IgD-negative memory B cell (primary cell): ENCODE measurements around the gene CELF6. TPM values are rescaled to one million over a fixed set of nuclear protein-coding genes. Genes with fewer than 3 reads are reported as not detected.
"Not testable (repeated sequence)": the region's sequence is repeated elsewhere in the genome, so short reads cannot be mapped to it uniquely, and the experiment has no call there.

Experiments
- H3K27ac Mint-ChIP-seq, 3 donors: one replicate each; pipeline ENCODE4 v1.8.0; 2020 to 2022; ENCODE audit warnings: mild to moderate bottlenecking in 3 of 3, mixed read lengths in 3 of 3, moderate library complexity in 1 of 3
- H3K27me3 Mint-ChIP-seq: one replicate; pipeline ENCODE4 v1.8.0; 2021; ENCODE audit warnings: mixed read lengths
- H3K36me3 Mint-ChIP-seq: one replicate; pipeline ENCODE4 v1.8.0; 2020; ENCODE audit warnings: mild to moderate bottlenecking, mixed read lengths
- H3K4me1 Mint-ChIP-seq, 3 donors: one replicate each; pipeline ENCODE4 v1.8.0; 2020 to 2022; ENCODE audit warnings: mixed read lengths in 3 of 3, mild to moderate bottlenecking in 1 of 3
- H3K4me3 Mint-ChIP-seq, 4 donors: one replicate each; pipeline ENCODE4 v1.8.0; 2020 to 2022; ENCODE audit warnings: mild to moderate bottlenecking in 4 of 4, mixed read lengths in 4 of 4, moderate library complexity in 3 of 4
- H3K9me3 Mint-ChIP-seq, 3 donors: one replicate each; pipeline ENCODE4 v1.8.0; 2020 to 2021; ENCODE audit warnings: mixed read lengths in 3 of 3, mild to moderate bottlenecking in 1 of 3
- polyA plus RNA-seq: library from polyadenylated mRNA; unstranded; fragments of 300-500 nt; fragmentation: Illumina TruSeq; gene quantifications from one replicate; pipeline ENCODE4 v1.2.3, GENCODE V29; 2021

CELF6 gene
- polyA plus RNA-seq, 1 donor from 2014 or later: 0.19 TPM

DNA sequence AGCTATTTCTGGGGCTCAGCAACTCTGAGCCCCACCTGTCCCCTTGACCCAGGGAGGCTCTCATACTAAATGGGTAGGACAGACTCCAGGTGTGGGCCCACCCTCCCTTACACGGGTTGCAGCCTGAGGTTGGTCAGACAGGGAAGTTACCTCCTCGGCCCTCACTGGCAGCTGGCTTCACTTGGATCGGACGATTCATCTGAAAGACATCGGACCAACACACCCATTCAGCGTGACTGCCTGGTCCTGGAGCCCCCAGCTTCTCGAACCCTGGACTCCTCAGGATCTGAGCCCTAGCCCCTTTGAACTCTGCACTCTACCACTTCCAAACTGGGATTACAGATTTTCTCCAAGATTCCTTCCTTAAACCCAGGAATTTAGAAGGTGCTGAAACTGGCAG lies 15.4 kb downstream of the CELF6 start:
- H3K27ac Mint-ChIP-seq: no peak overlapping the region
- H3K27me3 Mint-ChIP-seq: peaks cover 3% of the 10 kb centered on the region
- H3K36me3 Mint-ChIP-seq: peaks cover 6% of the 10 kb centered on the region
- peaks cover 0 to 3% (median 0%) of the 10 kb centered on the region in 3 donors for H3K4me1 Mint-ChIP-seq
- H3K9me3 Mint-ChIP-seq: no peaks in the 10 kb centered on the region
- H3K4me3 Mint-ChIP-seq: no peak overlapping the region

DNA sequence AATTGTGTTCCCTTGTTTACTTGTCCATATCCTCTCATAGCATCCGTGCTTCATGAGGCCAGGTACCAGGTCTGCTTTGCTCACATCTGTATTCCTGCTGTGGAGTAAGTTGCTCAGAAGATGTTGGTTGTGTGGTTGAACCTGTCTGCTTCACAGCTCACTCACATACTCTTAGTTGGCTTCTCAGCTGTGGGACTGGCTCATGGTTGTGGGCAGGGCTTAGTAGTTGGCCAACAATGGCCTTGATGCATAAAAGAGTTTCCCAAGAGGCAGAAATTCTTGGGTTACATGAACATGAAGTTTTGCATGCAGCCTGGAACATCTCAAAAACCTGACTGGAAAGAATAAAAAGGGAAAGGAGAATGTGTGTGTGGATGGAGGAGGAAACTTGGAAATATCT lies 17.0 kb downstream of the CELF6 start:
- Mint-ChIP-seq H3K9me3 (no peaks in the 10 kb centered on the region), H3K4me3 (no peak overlapping the region), H3K27ac (peak overlapping the region in 1 of 3 donors; percentile 85), H3K36me3 (peaks cover 2% of the 10 kb centered on the region), H3K4me1 (peaks cover 0 to 3% (median 0%) of the 10 kb centered on the region in 3 donors), H3K27me3 (peaks cover 3% of the 10 kb centered on the region)

DNA sequence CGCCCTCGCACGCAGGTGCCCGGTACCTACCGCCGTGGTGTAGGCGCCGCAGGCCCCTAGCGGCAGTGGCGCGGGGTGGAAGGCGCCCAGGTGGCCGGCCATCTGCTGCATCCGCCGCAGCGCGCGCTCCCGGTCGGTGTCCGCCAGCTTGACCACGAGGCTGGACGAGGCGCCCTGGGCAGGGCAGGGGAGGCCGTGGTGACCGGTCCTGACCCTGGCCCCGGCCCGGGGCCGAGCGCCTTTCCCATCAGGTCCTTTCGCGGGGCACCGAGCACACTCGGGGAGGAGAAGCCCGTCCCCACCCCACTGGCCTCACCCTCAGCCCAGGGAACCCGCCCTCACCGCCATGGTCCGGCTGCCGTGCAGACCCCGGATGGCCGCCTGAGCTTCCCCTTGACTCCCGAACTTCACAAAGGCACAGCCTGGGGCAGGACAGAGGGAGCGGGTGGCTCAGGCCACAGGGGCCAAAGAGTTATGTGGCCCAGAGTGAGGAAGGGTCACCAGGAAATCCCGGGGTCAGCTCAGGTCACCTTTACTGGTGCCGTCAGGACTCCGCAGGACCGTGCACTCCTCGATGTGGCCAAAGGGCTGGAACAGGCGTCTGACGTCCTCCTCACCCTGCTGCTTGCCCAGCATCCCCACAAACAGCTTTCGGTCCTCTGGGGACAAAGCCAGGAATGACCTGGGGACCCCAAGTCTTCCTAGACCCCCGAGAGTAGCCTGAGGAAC lies 30.2 kb downstream of the CELF6 start:
- Mint-ChIP-seq H3K27ac (no peak overlapping the region), H3K36me3 (peaks cover 2% of the 10 kb centered on the region)

DNA sequence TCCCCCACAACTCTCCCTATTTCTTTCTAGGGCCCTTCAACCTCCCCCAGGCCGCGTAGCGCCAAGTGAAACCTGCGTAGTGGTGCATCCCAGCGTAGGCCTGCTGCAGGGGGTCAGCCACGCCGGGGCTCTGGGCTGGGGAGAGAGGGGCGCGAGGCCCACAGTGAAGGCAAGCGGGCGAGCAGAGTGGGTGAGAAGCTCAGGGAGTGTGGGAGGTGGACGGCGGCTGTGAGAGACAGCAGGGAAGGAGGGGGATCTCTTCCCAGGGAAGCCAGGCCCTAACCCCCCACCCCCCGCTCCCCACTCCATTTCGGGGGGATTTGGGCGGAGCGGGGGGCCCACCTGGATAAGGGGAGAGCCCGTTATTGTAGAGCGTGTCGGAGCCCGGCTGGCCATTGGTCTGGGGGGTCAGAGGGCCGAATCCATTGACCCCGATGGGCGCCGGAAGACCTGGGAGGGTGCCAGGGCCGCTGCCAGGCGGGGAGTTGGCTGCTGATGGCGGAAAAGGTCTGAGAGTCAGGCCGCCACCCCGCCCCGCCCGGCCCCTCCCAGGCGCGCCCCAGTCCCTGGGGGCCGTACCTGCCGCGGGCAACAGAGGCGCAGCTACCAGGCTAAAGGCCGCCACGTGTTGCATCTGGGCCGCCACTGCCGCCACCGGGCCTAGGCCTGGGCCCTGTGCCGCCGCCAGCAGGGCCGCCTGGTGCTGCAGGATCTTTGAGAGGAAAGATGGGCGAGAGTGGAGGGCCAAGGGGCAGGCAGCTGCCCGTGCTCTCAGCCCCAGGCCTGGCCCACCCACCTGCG lies 31.0 kb downstream of the CELF6 start:
- H3K27ac Mint-ChIP-seq: no peak overlapping the region
- no peaks in the 10 kb centered on the region for H3K4me1 Mint-ChIP-seq
- H3K36me3 Mint-ChIP-seq: peaks cover 2% of the 10 kb centered on the region
- no peaks in the 10 kb centered on the region for H3K9me3 Mint-ChIP-seq
- H3K4me3 Mint-ChIP-seq: no peak overlapping the region
- H3K27me3 Mint-ChIP-seq: no peaks in the 10 kb centered on the region

More for the DNA sequence above, 30.2 kb downstream of the CELF6 start:
- no peak overlapping the region for H3K4me3 Mint-ChIP-seq
- H3K27me3 Mint-ChIP-seq: no peaks in the 10 kb centered on the region
- H3K4me1 Mint-ChIP-seq: no peaks in the 10 kb centered on the region
- H3K9me3 Mint-ChIP-seq: no peaks in the 10 kb centered on the region

DNA sequence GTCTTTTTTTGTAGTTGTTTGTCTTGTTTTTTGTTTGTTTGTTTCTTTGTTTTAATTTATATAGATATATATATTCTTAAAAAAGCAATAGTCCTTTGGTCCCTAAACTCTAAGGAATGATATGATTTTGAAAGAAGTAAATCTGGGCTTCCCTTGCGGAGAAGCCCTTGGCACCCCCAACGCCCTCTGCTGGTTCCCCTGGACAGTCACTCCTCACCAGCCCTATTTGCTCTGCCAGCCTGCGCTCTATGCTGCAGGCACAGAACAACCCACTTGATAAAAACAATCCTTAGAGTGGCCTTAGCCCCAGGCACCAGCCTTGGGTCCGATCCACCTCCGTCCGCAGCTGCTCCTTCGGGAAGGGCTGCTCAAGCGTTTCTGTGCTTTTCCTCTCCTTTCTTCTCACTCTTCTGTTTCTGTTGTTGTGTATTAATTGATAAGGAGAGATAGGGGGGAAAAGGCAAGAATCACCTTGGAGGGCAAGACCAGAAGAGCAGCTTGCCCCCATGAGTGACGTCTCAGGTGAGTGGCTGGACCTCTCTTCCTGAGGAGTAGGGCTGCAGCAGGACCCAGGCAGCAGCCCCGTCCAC lies 33.9 kb downstream of the CELF6 start:
- Mint-ChIP-seq H3K4me1 (peaks cover 0 to 1% (median 0%) of the 10 kb centered on the region in 3 donors), H3K9me3 (no peaks in the 10 kb centered on the region), H3K4me3 (no peak overlapping the region), H3K36me3 (peaks cover 4% of the 10 kb centered on the region), H3K27me3 (no peaks in the 10 kb centered on the region), H3K27ac (no peak overlapping the region)

DNA sequence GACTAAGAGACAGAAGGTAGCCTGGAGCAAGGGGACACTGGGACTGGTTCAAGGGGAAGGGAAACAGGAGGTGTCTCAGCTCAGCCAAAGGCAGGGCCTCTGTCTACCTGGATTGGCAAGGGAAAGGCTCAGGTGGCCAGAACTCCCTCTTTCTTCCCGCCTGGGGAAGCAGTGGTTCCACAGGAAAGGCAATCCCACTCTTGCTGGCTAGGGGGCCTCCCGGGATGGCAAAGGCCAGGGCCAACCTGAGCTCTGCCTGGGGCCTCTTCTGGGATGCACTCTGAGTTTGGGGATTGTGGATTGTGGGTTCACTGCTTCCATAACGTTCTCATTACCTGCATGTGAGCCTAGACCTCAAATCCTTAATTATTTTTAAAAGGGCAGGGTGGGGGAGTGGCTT lies 34.6 kb downstream of the CELF6 start:
- Mint-ChIP-seq H3K4me1 (peaks cover 0 to 1% (median 0%) of the 10 kb centered on the region in 3 donors), H3K36me3 (peaks cover 4% of the 10 kb centered on the region), H3K27me3 (no peaks in the 10 kb centered on the region), H3K4me3 (no peak overlapping the region), H3K27ac (no peak overlapping the region), H3K9me3 (no peaks in the 10 kb centered on the region)

DNA sequence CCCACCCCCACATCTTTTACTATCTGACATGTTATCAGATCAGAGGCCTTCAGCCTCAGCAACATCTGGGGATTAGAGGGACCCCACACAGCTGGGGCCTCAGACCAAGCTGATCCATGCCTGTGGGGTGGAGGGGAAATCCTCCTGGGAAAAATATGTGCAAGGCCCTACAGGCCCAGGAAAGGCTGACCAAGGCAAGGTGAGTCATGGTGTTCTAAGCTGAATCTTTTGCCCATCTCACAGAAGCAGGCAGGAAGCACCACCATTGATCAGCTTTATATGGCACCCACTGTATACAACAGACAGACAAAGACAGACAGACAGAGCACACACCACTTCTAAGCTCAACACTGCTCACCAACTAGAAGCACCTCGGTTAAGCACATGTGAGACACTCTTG lies 35.2 kb downstream of the CELF6 start:
- no peaks in the 10 kb centered on the region for H3K9me3 Mint-ChIP-seq
- H3K4me3 Mint-ChIP-seq: no peak overlapping the region
- no peaks in the 10 kb centered on the region for H3K27me3 Mint-ChIP-seq
- peaks cover 0 to 1% (median 0%) of the 10 kb centered on the region in 3 donors for H3K4me1 Mint-ChIP-seq
- no peak overlapping the region for H3K27ac Mint-ChIP-seq
- H3K36me3 Mint-ChIP-seq: peaks cover 2% of the 10 kb centered on the region

DNA sequence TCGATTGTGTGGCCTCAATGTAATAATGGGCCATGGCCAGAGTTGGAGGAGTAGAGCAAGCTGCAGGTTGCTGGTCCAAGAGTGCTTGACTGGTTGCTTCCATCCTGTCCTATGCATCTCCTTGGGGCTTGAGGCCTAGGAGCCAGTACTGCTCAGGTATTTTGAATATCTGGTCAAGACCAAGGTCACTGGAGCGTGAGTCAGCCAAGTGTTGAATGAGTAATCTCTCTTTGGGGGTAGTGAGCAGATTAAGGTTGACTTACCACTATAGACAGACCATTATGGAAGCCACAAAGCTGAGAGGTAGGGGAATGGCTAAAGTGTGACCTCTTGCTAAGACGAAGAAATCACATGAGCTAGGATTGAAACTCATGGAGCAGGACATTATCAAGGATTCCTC lies 38.2 kb downstream of the CELF6 start:
- Mint-ChIP-seq H3K4me3 (no peak overlapping the region), H3K36me3 (peaks cover 2% of the 10 kb centered on the region), H3K27ac (no peak overlapping the region), H3K9me3 (no peaks in the 10 kb centered on the region), H3K4me1 (peaks cover 0 to 1% (median 0%) of the 10 kb centered on the region in 3 donors), H3K27me3 (no peaks in the 10 kb centered on the region)

DNA sequence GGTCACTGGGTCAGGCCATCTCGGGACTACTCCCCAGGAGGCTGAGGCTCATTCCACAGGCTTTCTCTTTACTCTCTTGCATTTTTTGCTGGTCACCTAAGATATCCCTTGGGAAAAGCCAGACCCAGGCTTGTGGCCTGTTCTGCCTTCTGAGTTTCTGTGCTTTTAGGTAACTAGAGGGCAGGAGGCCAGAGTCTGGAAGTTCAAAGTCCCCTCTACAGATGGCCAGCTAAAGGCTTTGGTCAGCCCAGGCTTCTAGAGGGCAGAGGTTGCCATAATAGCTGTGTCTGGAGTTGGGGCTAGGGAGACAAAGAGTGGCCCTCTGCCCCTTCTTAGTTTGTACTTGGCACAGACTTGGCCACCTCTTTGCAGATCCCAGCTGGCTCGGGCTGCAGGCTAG lies 39.2 kb downstream of the CELF6 start:
- peaks cover 0 to 1% (median 0%) of the 10 kb centered on the region in 3 donors for H3K4me1 Mint-ChIP-seq
- no peak overlapping the region for H3K27ac Mint-ChIP-seq
- H3K36me3 Mint-ChIP-seq: peaks cover 2% of the 10 kb centered on the region
- no peaks in the 10 kb centered on the region for H3K9me3 Mint-ChIP-seq
- H3K4me3 Mint-ChIP-seq: peak overlapping the region in 1 of 4 donors; percentile 33
- no peaks in the 10 kb centered on the region for H3K27me3 Mint-ChIP-seq

DNA sequence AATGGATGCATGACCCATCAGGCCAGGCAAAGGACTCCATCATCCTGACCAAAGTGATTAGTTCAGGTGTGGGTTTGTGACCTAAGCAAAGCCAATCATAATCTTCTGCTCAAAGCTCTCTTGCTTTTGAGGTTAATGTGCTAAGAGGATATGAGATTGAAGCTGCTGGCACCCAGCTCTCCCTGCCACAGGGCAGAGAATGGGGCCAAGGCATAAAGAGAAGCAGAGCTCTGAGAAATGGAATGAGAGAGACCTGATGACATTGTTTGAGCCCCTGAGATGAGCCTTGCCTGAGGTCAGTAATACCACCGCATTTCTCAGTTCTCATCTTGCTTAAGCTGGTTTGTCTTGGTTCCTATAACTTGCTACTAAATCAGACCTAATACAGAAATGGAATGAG lies 41.2 kb downstream of the CELF6 start:
- Mint-ChIP-seq H3K9me3 (no peaks in the 10 kb centered on the region), H3K27me3 (no peaks in the 10 kb centered on the region), H3K4me3 (no peak overlapping the region), H3K4me1 (peaks cover 3 to 5% (median 4%) of the 10 kb centered on the region in 3 donors), H3K36me3 (peaks cover 2% of the 10 kb centered on the region), H3K27ac (peak overlapping the region in 1 of 3 donors; percentile 30)

DNA sequence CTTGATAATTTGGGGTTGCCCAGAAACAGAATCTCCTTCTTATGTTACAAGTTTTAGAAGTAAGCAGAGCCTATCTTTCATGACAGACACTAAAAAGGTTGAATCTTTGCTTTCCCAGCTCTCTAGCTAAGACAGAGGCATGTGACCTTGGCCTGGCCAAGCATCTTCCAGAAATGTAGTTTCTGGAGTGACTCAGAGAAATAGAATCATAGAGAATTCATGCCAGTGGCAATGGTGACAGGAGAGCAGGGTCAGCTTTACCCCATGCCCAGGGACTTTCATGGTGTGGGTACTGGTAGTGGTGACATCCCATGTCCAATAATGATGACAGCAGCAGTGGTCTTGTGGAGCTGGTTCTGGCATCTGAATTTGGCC lies 43.6 kb downstream of the CELF6 start:
- Mint-ChIP-seq H3K4me1 (peaks cover 11 to 23% (median 19%) of the 10 kb centered on the region in 3 donors), H3K4me3 (peak overlapping the region in 1 of 4 donors; percentile 76), H3K27me3 (no peaks in the 10 kb centered on the region), H3K27ac (no peak overlapping the region), H3K36me3 (no peaks in the 10 kb centered on the region), H3K9me3 (no peaks in the 10 kb centered on the region)

DNA sequence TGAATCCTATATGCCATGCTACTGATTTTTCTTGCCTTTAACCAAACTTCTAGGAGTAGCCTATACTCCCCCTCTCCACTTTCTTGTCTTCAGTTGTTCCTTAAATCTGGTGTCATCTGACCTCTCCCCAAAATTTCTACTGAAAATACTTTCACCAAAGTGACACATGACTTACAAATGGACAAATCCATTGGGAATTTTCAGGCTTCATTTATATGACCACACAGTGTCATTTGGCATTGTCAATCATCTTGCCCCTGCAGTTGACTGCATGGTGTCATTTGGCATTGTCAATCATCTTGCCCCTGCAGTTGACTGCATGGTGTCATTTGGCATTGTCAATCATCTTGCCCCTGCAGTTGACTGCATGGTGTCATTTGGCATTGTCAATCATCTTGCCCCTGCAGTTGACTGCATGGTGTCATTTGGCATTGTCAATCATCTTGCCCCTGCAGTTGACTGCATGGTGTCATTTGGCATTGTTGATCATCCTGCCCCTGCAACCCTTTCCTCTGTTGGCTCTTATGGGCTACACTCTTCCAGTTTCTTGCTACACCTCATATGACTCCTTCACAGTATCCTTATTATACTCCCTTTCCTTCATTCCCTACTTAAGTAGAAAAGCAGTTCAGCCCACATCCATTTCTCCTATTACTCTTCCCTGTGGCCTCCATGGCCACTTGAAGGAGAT lies 44.2 kb downstream of the CELF6 start:
- H3K36me3 Mint-ChIP-seq, H3K9me3 Mint-ChIP-seq, H3K27ac Mint-ChIP-seq, H3K27me3 Mint-ChIP-seq: not testable (repeated sequence)
- peaks cover 14 to 28% (median 24%) of the 10 kb centered on the region in 3 donors for H3K4me1 Mint-ChIP-seq
- H3K4me3 Mint-ChIP-seq: peak overlapping the region in 1 of 4 donors; percentile 76

DNA sequence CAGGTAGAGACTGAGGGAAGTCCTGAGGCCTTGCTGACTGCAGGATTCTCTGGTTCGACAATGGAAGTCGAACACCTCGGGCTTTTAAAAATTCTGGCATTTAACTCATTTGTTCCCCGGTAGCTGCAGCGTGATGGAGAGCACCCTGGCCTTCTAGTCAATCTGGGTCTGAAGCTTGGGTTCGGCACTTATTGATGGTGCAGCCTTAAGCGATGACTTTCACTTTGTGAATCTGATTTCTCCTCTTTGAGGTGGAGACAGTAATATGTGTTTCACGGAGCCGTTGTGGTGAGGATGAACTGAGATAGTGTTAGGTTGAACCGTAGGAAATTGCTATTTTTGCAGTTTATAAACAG lies 47.0 kb downstream of the CELF6 start:
- peak overlapping the region; percentile 79 to 97 (median 92) for H3K4me3 Mint-ChIP-seq
- H3K4me1 Mint-ChIP-seq: peaks cover 23 to 34% (median 30%) of the 10 kb centered on the region in 3 donors
- no peaks in the 10 kb centered on the region for H3K36me3 Mint-ChIP-seq
- H3K9me3 Mint-ChIP-seq: no peaks in the 10 kb centered on the region
- H3K27ac Mint-ChIP-seq: peak overlapping the region; percentile 87 to 97 (median 92)
- H3K27me3 Mint-ChIP-seq: no peaks in the 10 kb centered on the region

DNA sequence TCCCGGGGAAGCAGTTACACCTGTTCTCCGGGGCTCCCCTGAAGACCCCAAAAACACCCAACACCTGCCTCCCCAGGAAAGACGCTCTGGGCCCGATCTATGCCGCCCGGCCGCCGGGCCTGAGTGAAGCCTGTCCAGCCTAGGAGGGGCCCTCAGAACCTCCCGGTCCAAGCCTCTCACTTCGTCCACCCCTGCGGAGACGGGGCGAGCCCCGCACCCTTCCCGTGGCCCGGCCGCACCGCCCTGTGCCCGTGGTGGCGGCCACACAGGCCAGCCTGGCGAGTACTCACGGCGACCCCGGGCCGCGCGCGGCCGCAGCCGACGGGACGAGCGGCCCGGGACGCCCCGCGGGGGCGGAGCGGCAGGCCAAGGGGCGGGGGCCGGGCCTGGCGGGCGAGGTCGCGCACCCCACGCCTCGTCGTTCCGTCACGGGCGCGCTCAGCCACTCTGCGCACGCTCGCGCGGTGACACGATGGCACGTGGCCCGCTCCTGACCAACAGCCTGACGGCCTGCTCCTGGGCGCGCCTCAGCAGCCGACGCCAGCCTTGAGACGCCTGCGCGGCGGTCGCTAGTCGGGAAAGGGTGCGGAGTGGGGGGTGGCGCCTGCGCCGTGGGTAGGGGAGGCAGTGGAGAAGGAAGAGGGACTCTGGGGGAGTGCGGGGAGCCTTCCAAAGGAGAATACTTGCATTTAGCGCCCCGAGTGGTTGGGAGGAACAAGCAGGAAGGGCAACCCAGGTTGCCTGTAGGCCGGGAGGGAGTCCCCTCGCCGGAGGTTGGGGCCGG lies 47.6 kb downstream of the CELF6 start, which contains the start of gene PARP6:
TSS of gene PARP6 (minus strand) at position 342 of the 784 bp plus-strand sequence. CDS start 5,077 bp downstream, outside the sequence.
- H3K4me1 Mint-ChIP-seq: peaks cover 23 to 34% (median 30%) of the 10 kb centered on the region in 3 donors
- no peaks in the 10 kb centered on the region for H3K27me3 Mint-ChIP-seq
- H3K27ac Mint-ChIP-seq: peak within 1 kb of the TSS; percentile 87 to 97 (median 92)
- no peaks in the 10 kb centered on the region for H3K36me3 Mint-ChIP-seq
- H3K4me3 Mint-ChIP-seq: peak within 1 kb of the TSS; percentile 86 to 97 (median 92)
- no peaks in the 10 kb centered on the region for H3K9me3 Mint-ChIP-seq
